Stimulated activated CD8-positive, alpha-beta memory T cell treated with anti-CD3 and anti-CD28 coated beads, Interleukin-15, amount 100 ng/mL, for 4 hours (primary cell): ENCODE data around the gene TXNDC17.
"Not testable (repeated sequence)": the region's sequence is repeated elsewhere in the genome, so short reads cannot be mapped to it uniquely, and the experiment has no call there.

Experiments used
- DNase-seq, 2 donors: peaks; one replicate each; pipeline ENCODE4 v3.0.0-alpha.2; 2020; ENCODE audit warnings: low read depth in 2 of 2

The TXNDC17 gene

GRCh38 chr17:6683081-6683684 is 42.3 kb downstream of the TXNDC17 start:
- DNase-seq = no peak

- DNase-seq = no peak
Observed at GRCh38 chr17:6683730-6684459, 43.0 kb downstream of the TXNDC17 start.

GRCh38 chr17:6684460-6684783 is 43.6 kb downstream of the TXNDC17 start:
- no peak for DNase-seq

- no peak for DNase-seq
Observed at GRCh38 chr17:6684881-6685767, 44.3 kb downstream of the TXNDC17 start.

- no peak for DNase-seq
Observed at GRCh38 chr17:6686026-6686425, 45.2 kb downstream of the TXNDC17 start.

GRCh38 chr17:6688944-6689343 is 48.1 kb downstream of the TXNDC17 start:
- DNase-seq = no peak

- DNase-seq = no peak
Observed at GRCh38 chr17:6690641-6691040, 49.8 kb downstream of the TXNDC17 start.

GRCh38 chr17:6691546-6691945 is 50.7 kb downstream of the TXNDC17 start:
- DNase-seq = no peak

- DNase-seq = not testable (repeated sequence)
Observed at GRCh38 chr17:6691958-6692357, 51.1 kb downstream of the TXNDC17 start.
